ENCODE measurements around the gene BCL2.

BCL2 gene

DNA sequence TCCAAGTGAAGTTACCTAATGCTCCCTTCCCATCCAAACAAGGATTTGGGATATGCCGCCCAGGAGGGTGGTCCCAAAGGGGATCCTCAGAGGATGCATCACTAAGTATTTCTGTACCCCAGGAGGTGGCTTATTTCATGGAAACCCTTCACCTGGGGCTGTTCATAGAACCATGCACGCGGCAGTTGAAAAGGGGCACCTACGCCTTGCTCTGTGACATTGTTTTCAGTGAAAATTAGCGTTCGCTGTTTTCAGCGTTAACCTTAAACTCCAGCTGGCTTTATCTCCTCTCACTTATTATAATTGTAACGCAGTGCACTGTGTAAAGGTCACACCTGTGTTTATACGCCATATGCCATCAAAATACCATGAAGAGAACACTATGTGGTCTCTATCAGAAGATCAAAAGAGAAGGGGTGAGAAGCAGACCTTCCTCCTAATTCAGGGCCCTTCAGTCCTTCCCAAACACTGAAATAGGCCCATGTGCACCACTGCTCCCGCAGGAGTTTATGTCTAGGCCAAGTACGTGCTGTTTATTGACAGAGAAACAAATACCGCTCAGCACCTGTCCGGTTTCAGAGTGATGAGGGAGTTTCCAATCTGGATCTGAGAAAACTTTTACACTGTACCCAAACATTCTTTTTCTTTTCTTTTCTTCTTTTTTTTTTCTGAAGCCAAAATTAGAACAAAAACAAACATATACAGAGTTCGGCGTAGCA, 162.1 kb downstream of the BCL2 start:
- DNase-seq (ENCODE audit: low read depth, low spot score): no peak
- no peak overlapping the region for H3K4me3 ChIP-seq (ENCODE audit: low read length)

DNA sequence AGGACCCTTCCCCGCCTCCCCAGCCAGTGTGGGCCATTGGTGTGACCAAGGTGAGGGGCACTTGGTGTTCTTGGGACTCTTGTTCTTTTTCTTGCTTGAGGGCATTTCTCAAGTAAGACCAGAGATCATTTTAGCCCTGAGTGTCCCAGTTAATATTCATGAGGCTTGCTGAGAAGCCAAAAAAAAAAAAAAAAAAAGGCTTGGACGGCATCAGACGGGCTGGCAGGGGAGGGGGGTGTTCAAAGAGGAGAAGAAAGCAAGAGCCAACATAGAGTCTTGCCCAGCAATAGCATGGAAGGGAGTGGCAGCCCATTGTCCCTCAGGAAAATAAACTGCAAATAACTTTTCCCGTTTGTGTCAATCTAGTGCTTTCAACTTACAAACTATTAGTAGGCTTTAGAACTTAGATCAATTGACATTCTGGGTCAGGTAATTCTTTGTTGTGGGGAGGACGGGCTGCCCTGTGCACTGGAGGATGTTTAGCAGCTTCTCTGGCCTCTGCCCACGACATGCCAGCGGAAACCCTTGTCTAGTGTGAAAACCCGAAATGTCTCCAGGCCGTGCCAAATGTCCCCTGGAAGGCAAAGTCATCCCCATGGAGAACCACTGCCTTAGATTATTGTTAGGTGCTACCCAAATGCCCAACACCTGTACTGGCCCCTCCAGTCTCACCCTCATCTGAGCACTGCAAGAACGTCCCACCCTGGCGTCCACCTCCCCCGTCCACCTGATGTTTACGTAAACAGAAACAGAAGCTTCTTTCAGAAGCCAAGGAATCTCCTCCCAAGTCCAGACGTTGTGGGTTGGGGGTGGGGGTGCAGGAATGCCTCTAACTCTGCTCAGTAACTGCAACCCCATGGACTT, 163.4 kb downstream of the BCL2 start:
- no peak overlapping the region for H3K4me3 ChIP-seq (ENCODE audit: low read length)
- no peak for DNase-seq (ENCODE audit: low read depth, low spot score)

- peak; percentile 78 for DNase-seq (ENCODE audit: low read depth, low spot score)
- H3K4me3 ChIP-seq (ENCODE audit: low read length): peak overlapping the region; percentile 17
Measured at GRCh38 chr18:63155169-63155852, 164.3 kb downstream of the BCL2 start.

DNA sequence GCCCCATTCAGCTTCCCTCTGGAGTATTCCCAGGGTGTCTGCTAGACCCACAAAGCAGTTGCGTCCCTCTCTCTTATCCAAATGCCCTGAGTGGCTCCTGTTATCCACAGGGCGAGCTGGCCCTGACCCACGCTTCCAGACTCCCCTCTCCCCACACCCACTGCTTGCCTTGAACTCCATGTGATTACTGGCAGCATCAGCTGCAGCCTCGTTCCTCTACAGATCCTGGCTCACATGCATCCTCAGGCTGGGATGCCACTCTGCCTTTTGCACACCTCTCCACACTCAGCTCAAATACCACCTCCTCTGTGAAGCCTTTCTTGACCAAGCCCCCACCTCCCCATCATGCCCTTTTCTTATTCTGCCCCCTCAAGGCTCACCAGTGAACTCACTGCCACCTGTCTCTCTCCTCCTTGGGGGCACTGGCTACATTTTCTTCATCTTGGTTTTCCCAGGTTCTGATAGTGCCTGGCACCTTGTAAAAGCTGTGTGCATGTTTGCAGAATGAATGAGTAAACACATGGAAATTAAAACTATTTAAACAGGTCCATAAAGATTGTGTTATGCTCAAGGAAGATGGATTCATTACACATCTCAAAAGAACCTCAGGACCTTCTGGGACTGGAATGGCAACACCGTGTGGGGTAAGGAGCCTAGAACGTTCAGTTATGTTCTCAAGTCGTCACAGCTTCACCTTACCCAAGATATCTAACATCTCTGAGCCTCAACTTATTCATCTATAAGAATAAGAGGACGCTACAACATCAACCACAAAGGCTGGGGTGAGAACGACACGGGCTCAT, 165.0 kb downstream of the BCL2 start:
- no peak overlapping the region for H3K4me3 ChIP-seq (ENCODE audit: low read length)
- DNase-seq (ENCODE audit: low read depth, low spot score): no peak

DNA sequence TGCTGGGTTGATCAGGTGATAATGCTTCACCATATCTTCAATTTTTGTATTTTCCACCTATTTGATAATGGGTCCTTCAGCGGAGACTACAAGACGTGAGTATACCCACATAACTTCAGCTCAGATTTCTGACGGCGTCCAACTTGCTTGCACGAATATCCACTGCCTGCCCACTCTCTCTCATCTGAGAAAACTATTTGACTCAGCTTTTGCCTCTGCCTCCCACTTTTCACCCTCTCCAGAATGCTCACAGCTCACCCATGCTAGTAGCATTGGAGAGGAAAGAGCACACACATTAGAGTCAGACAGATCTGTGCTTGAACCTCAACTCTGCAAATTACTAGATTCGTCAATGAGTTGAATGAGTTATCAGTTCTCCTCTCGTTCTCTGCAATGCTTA, 166.8 kb downstream of the BCL2 start:
- H3K4me3 ChIP-seq (ENCODE audit: low read length): no peak overlapping the region
- DNase-seq (ENCODE audit: low read depth, low spot score): no peak

DNA sequence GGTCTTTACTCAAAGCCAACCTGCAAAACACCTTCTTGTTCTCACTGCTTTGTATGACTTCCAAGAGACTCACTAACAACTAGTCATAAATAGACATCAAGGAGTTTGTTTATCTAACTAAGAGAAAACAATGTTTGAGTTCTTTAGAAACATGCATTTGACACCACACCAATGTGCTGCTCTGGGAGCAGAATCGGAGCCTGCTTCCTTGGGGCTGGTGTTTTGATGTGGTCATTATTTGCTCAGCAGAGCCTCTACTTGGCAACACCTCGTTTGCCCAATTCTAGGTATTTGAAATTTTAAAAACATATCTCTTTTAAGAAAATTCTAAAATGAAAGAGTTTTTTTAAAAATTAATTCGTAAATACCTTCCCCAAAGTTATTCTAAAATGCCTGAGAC, 167.5 kb downstream of the BCL2 start:
- H3K4me3 ChIP-seq (ENCODE audit: low read length): no peak overlapping the region
- DNase-seq (ENCODE audit: low read depth, low spot score): peak; percentile 17

DNA sequence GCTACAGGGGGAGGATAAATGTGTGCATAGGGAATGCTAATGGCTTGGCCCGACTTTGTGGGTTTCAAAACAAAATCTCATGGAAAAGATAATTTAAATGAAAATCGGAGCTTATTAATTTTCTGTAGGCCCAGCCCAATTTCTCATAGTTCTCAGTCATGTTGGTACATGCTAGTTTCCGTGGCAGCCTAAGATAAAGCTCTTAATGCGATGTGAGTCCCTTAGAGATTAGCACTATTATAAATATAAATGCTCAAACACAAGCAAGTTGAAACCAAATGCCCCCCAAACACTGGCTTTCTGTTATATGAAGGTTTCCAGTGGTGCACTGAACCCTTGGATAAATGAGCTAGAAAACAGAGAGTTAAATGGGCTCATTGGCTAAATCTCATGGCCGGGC, 168.0 kb downstream of the BCL2 start:
- no peak for DNase-seq (ENCODE audit: low read depth, low spot score)
- no peak overlapping the region for H3K4me3 ChIP-seq (ENCODE audit: low read length)

- no peak for DNase-seq (ENCODE audit: low read depth, low spot score)
- no peak overlapping the region for H3K4me3 ChIP-seq (ENCODE audit: low read length)
Measured at GRCh38 chr18:63150942-63151421, 168.6 kb downstream of the BCL2 start.

GRCh38 chr18:63150326-63150725, 169.2 kb downstream of the BCL2 start:
- DNase-seq (ENCODE audit: low read depth, low spot score): no peak
- no peak overlapping the region for H3K4me3 ChIP-seq (ENCODE audit: low read length)

DNA sequence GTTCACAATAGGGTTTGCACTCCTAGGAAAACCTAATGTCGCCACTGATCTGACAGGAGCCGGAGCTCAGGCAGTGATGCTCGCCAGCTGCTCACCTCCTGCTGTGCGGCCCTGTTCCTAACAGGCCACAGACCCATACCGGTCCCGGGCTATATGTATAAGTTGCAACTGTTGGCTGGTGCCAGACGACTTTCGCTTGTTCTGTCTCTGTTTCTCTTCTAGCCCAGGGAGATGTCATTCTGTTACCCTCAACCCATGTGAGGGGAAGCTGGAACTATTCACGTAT, 170.3 kb downstream of the BCL2 start:
- no peak for DNase-seq (ENCODE audit: low read depth, low spot score)
- H3K4me3 ChIP-seq (ENCODE audit: low read length): no peak overlapping the region

- DNase-seq (ENCODE audit: low read depth, low spot score): no peak
- no peak overlapping the region for H3K4me3 ChIP-seq (ENCODE audit: low read length)
Measured at GRCh38 chr18:63148449-63149301, 170.9 kb downstream of the BCL2 start.

DNA sequence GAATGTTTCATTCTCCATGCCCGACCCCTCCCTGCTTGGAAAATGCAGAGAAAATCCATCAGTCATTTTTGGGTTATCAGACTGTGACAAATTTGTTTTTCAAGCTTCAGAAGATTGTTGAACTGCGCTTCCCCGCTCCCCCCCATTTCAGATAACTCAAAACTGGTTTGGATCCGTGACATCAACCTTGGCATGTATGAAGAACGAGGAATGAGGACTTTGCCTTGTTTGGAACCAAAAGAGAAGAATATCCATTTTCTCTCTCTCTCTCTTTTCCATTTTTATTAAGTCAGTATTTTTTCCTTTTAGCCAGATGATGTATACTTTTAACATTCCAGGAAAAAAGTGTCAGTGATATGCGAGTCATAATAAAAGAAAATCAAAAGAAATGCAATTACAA, 171.6 kb downstream of the BCL2 start:
- DNase-seq (ENCODE audit: low read depth, low spot score): no peak
- H3K4me3 ChIP-seq (ENCODE audit: low read length): no peak overlapping the region

DNA sequence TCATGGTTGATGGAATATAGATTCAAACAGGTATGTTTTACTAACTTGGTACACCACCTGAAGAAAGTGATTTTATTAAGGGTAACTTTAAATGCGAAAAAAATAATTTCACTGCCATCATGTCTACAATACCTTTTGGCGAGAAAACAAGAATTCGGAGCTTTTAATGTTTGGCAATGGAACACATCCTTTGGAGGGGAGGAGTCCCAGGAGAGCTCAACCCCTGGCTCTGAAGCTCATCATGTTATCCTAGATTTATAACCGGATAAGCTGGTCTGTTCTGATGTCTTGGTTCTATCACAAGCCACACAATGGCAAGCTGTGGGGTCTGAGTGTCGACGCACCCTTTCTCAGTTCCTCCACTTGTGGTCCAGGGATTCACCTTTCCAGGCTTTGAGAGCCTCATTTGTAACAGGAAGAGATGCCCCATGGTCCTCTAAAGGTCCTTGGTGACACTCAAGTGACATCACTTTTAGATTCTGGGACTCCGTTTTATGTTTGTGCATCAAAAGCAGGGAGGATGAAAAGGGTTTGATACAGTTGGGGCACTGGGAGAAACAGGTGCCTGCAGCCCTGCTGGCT, 172.7 kb downstream of the BCL2 start:
- H3K4me3 ChIP-seq (ENCODE audit: low read length): no peak overlapping the region
- no peak for DNase-seq (ENCODE audit: low read depth, low spot score)

- no peak for DNase-seq (ENCODE audit: low read depth, low spot score)
- H3K4me3 ChIP-seq (ENCODE audit: low read length): no peak overlapping the region
Measured at GRCh38 chr18:63145851-63146555, 173.6 kb downstream of the BCL2 start.

- H3K4me3 ChIP-seq (ENCODE audit: low read length): no peak overlapping the region
- DNase-seq (ENCODE audit: low read depth, low spot score): no peak
Measured at GRCh38 chr18:63145166-63145850, 174.3 kb downstream of the BCL2 start.

DNA sequence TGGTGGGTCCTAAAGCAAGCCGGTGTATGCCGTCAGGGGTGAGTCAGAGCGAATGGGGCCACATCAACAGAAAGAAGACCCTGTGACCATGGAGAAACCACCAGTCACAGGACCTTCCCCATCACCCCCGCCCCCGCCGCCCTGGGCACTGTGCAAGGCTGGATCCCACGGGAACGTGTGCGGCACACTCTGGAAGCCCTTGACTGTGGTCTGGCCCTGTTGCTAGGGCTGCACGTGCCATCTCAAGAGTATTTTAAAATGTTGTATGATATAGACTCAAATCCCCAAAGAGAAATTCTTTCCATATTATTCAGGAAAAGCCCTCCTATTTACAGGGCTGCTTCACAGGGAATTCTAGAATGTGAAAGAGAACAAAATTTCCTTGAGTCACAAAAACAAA, 174.8 kb downstream of the BCL2 start:
- DNase-seq (ENCODE audit: low read depth, low spot score): no peak

GRCh38 chr18:63143330-63143771, 176.2 kb downstream of the BCL2 start:
- no peak for DNase-seq (ENCODE audit: low read depth, low spot score)
- H3K4me3 ChIP-seq (ENCODE audit: low read length): no peak overlapping the region

More for the DNA sequence above, 174.8 kb downstream of the BCL2 start:
- H3K4me3 ChIP-seq (ENCODE audit: low read length): no peak overlapping the region
